IPS-NIHi7 (cell line): ENCODE results near the gene TMED1.

Source experiments
- DNase-seq: peaks from one replicate; pipeline ENCODE4 v3.0.0; 2012; ENCODE audit warnings: mixed read lengths; ENCODE audit errors: extremely low spot score

The TMED1 gene

GRCh38 chr19:10831987-10832938, 3.7 kb downstream of the TMED1 start:
- no peak for DNase-seq

- no peak for DNase-seq
Observed at GRCh38 chr19:10830931-10831779, 4.9 kb downstream of the TMED1 start.

GRCh38 chr19:10830370-10830769, 5.6 kb downstream of the TMED1 start:
- no peak for DNase-seq

GRCh38 chr19:10829967-10830366, 6.0 kb downstream of the TMED1 start:
- no peak for DNase-seq

GRCh38 chr19:10828981-10829821, 6.8 kb downstream of the TMED1 start:
- DNase-seq, result no peak

- DNase-seq, result no peak
Observed at GRCh38 chr19:10826846-10827245, 9.2 kb downstream of the TMED1 start.

- no peak for DNase-seq
Observed at GRCh38 chr19:10826231-10826630, 9.8 kb downstream of the TMED1 start.

- DNase-seq, result no peak
Observed at GRCh38 chr19:10823690-10824089, 12.3 kb downstream of the TMED1 start.

GRCh38 chr19:10820173-10820572, 15.8 kb downstream of the TMED1 start:
- peak; percentile 52 for DNase-seq

- DNase-seq, result no peak
Observed at GRCh38 chr19:10819124-10820060, 16.6 kb downstream of the TMED1 start.

- DNase-seq, result no peak
Observed at GRCh38 chr19:10818301-10819123, 17.5 kb downstream of the TMED1 start.

GRCh38 chr19:10817291-10818038, 18.5 kb downstream of the TMED1 start:
- no peak for DNase-seq

GRCh38 chr19:10816691-10817090, 19.3 kb downstream of the TMED1 start:
- DNase-seq, result no peak

GRCh38 chr19:10815969-10816644, 19.9 kb downstream of the TMED1 start:
- no peak for DNase-seq

- no peak for DNase-seq
Observed at GRCh38 chr19:10815007-10815536, 20.9 kb downstream of the TMED1 start.

GRCh38 chr19:10812902-10813404, 23.1 kb downstream of the TMED1 start:
- no peak for DNase-seq

GRCh38 chr19:10812196-10812595, 23.8 kb downstream of the TMED1 start:
- no peak for DNase-seq
